Cardiac fibroblast (primary cell): ENCODE measurements around the gene KMT5B.

ENCODE experiments used
- DNase-seq, 2 donors: peaks; one replicate each; pipeline versions ENCODE4 v3.0.0 to v3.0.0-alpha.2; 2010; ENCODE audit warnings: low read depth in 2 of 2
- H3K4me3 ChIP-seq, 2 donors: replicated peaks in 1 of 2; 1 replicate in 1 of 2; 2 replicates in 1 of 2; pipeline ENCODE4 v1.5.1; 2011; ENCODE audit warnings: low read depth in 2 of 2, low read length in 2 of 2, mild to moderate bottlenecking in 2 of 2, moderate library complexity in 1 of 2
- CTCF ChIP-seq: IDR thresholded peaks from one replicate; pipeline ENCODE4 v1.5.1; 2011; ENCODE audit warnings: low read depth, mild to moderate bottlenecking, low read length, inconsistent platforms

KMT5B gene

GRCh38 chr11:68115285-68115684 lies 97.8 kb downstream of the KMT5B start:
- no peak for TF ChIP-seq CTCF
- H3K4me3 ChIP-seq, result no peak overlapping the region
- DNase-seq, result no peak

GRCh38 chr11:68113986-68114385 lies 99.1 kb downstream of the KMT5B start:
- TF ChIP-seq CTCF, result no peak
- peak; percentile 9 to 49 for DNase-seq
- H3K4me3 ChIP-seq, result no peak overlapping the region

- TF ChIP-seq CTCF, result no peak
- no peak overlapping the region for H3K4me3 ChIP-seq
- no peak for DNase-seq
Measured at GRCh38 chr11:68107689-68108088, 105.4 kb downstream of the KMT5B start.

- TF ChIP-seq CTCF, result no peak
- peak in 1 of 2 donors; percentile 57 for DNase-seq
- no peak overlapping the region for H3K4me3 ChIP-seq
Measured at GRCh38 chr11:68106165-68106940, 106.7 kb downstream of the KMT5B start.
